ENCODE data around the gene GPR153. TPM values are rescaled to one million over a fixed set of nuclear protein-coding genes. Genes with fewer than 3 reads are reported as not detected.

The GPR153 gene
- total RNA-seq, 1 experiment from 2014 or later: 6.1 TPM

DNA sequence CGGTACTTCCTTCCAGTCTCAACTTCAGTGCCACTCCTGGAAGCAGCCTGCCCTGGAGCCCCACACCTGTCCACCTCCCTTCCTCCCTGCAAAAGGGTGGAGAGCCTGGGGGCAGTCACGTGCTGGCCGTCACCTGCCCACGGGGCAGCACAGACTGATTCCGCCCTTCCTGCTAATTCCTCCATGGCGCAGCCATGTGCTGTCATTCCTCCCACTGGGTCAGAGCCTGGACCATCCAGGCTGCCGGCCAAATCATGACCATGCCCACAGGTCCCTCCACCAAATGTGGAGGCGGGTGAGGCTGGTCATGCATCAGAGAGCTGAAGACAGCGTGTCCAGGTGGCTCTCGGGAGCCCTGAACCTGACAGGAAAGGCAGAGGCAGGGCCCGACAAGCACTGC, 24.4 kb upstream of the GPR153 start:
- TF ChIP-seq FOSL1 (IDR thresholded peaks at IDR 0.05; ENCODE audit: low read depth) (no peak), SP1 (IDR thresholded peaks at IDR 0.05; ENCODE audit: low read depth) (no peak), YY1 (IDR thresholded peaks at IDR 0.05; ENCODE audit: extremely low read depth, insufficient replicate concordance, low read depth, low read length) (no peak), SRF (IDR thresholded peaks at IDR 0.05; ENCODE audit: low read depth) (no peak), ELF1 (IDR thresholded peaks at IDR 0.05; ENCODE audit: borderline replicate concordance, low read depth) (no peak), EZH2 (IDR thresholded peaks at IDR 0.05) (no peak), CEBPB (IDR thresholded peaks at IDR 0.05; ENCODE audit: low read depth) (no peak)
- TF ChIP-seq, protein P1, sequence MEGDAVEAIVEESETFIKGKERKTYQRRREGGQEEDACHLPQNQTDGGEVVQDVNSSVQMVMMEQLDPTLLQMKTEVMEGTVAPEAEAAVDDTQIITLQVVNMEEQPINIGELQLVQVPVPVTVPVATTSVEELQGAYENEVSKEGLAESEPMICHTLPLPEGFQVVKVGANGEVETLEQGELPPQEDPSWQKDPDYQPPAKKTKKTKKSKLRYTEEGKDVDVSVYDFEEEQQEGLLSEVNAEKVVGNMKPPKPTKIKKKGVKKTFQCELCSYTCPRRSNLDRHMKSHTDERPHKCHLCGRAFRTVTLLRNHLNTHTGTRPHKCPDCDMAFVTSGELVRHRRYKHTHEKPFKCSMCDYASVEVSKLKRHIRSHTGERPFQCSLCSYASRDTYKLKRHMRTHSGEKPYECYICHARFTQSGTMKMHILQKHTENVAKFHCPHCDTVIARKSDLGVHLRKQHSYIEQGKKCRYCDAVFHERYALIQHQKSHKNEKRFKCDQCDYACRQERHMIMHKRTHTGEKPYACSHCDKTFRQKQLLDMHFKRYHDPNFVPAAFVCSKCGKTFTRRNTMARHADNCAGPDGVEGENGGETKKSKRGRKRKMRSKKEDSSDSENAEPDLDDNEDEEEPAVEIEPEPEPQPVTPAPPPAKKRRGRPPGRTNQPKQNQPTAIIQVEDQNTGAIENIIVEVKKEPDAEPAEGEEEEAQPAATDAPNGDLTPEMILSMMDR (IDR thresholded peaks at IDR 0.05 in 2 of 3, conservative IDR thresholded peaks at IDR 0.05 in 1 of 3; ENCODE audit: borderline replicate concordance in 1 of 3, insufficient read depth in 1 of 3, low read depth in 2 of 3, low read length in 2 of 3): no peak
- TF ChIP-seq, protein P2, sequence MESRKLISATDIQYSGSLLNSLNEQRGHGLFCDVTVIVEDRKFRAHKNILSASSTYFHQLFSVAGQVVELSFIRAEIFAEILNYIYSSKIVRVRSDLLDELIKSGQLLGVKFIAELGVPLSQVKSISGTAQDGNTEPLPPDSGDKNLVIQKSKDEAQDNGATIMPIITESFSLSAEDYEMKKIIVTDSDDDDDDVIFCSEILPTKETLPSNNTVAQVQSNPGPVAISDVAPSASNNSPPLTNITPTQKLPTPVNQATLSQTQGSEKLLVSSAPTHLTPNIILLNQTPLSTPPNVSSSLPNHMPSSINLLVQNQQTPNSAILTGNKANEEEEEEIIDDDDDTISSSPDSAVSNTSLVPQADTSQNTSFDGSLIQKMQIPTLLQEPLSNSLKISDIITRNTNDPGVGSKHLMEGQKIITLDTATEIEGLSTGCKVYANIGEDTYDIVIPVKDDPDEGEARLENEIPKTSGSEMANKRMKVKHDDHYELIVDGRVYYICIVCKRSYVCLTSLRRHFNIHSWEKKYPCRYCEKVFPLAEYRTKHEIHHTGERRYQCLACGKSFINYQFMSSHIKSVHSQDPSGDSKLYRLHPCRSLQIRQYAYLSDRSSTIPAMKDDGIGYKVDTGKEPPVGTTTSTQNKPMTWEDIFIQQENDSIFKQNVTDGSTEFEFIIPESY (IDR thresholded peaks at IDR 0.05; ENCODE audit: extremely low read depth, insufficient replicate concordance, low read length): no peak
- no peak overlapping the region for H3K9ac ChIP-seq (ENCODE audit: low read length)
- intact Hi-C loops (cut with micrococcal nuclease): no loop called here
- ChIA-PET CTCF (no interaction called here), RAD21 (ENCODE audit: low non-redundant PET in 1 of 2, low total read pairs in 2 of 2, uncharacterized antibody in 2 of 2, unreplicated experiment in 2 of 2) (no interaction called here), POLR2A (no interaction called here)
- no peaks in the 10 kb centered on the region for H3K4me1 ChIP-seq (ENCODE audit: control insufficient read depth in 1 of 2, insufficient read depth in 2 of 2, low read length in 2 of 2)
- H3K36me3 ChIP-seq (ENCODE audit: control insufficient read depth in 1 of 2, insufficient read depth in 2 of 2, low read length in 2 of 2): no peaks in the 10 kb centered on the region
- H3K4me2 ChIP-seq (ENCODE audit: low read length): no peak overlapping the region
- ATAC-seq (no peak), DNase-seq (ENCODE audit: low read depth, low spot score) (no peak)
- no peak overlapping the region for H2AFZ ChIP-seq (ENCODE audit: low read depth, low read length, poor library complexity, severe bottlenecking)
- H3K27ac ChIP-seq (ENCODE audit: low read depth, low read length): no peak overlapping the region
- no peaks in the 10 kb centered on the region for H3K9me3 ChIP-seq (ENCODE audit: control insufficient read depth in 1 of 2, insufficient read depth in 1 of 2, low read depth in 1 of 2, low read length in 2 of 2)
- H3K27me3 ChIP-seq (ENCODE audit: insufficient read depth, low read length): no peaks in the 10 kb centered on the region
- no TSS peak for BruUV-seq (replicated peaks)
- no peaks in the 10 kb centered on the region for H3K79me2 ChIP-seq (ENCODE audit: insufficient read depth, low read length)
- no peak overlapping the region for H3K4me3 ChIP-seq (replicated peaks in 1 of 2; ENCODE audit: low read depth in 1 of 2, low read length in 2 of 2)
- no peaks in the 10 kb centered on the region for H3K9me2 ChIP-seq (ENCODE audit: insufficient read depth)
- no peaks in the 10 kb centered on the region for H4K20me1 ChIP-seq (ENCODE audit: insufficient read depth)
